Measurements from ENCODE around the gene ABI2. TPM values are rescaled to one million over a fixed set of nuclear protein-coding genes. Genes with fewer than 3 reads are reported as not detected.
"Not testable (repeated sequence)": the region's sequence is repeated elsewhere in the genome, so short reads cannot be mapped to it uniquely, and the experiment has no call there.

Gene ABI2
- total RNA-seq, 2 experiments from 2014 or later, result 30.6 to 32.3 TPM

DNA sequence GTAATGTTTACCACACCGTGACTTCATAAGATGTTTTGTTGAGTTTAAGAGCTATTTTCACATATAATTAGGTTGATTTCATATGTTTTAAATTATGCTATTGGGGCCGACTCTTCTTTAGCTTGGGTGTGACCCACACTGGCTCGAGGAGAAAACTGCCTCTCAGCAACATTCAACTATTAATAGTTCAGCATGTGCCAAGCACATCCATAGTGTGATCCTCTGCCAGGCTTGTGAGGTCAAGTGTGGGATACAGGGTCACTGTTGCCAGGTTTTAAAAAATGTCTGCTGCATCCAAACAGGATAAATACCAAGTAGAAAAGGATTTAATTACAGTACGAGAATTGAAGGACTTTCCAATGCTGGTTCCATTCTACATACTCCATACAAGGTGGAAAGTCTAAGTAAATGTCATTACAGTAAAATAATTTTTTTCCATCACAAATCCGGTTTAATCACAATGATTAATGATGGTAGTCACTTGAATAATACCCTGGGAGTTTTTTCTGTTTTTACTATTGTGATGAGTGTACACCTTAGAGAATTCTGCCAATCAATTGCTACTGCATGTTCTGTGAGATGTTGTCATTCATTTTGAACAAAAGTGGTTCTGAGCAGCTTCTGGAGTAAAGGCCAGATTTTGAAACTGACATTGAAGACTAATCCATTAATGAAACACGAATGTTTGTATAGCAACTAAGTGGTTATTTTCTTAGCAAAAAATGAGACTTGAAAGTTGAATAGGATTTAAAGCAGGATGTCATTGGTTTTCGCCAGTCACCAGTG lies 84.5 kb downstream of the ABI2 start:
- no peak overlapping the region for H3K4me3 Mint-ChIP-seq
- no peaks in the 10 kb centered on the region for H3K4me1 Mint-ChIP-seq
- no peaks in the 10 kb centered on the region for H3K27me3 Mint-ChIP-seq
- peaks cover 29% of the 10 kb centered on the region for H3K36me3 Mint-ChIP-seq (ENCODE audit: low read depth)
- POLR2A ChIA-PET, result no interaction called here
- DNase-seq, result no peak
- H3K27ac Mint-ChIP-seq, result no peak overlapping the region
- CTCF ChIA-PET, result no interaction called here
- H3K9me3 Mint-ChIP-seq, result no peaks in the 10 kb centered on the region

DNA sequence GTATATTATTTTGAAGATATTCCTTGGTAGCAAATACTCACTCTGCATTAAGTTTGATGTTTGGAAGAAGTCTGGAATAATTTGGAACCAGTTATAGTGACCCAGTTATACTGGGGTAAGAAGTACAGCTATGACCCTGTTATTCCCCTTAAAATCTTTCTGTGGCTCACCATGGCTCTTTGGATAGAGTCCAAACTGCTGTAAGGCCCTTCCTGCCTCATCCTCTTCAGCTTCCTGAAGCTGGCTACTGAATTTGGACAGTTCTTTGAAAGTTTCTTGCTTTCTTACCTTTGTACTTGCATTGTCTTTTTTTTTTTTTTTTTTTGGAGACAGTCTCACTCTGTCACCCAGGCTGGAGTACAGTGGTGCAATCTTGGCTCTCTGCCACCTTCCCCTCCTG lies 85.6 kb downstream of the ABI2 start:
- ChIA-PET POLR2A (no interaction called here), CTCF (no interaction called here)
- DNase-seq, result no peak
- Mint-ChIP-seq H3K9me3 (peaks cover 4% of the 10 kb centered on the region), H3K4me1 (no peaks in the 10 kb centered on the region), H3K4me3 (no peak overlapping the region), H3K27ac (no peak overlapping the region), H3K27me3 (no peaks in the 10 kb centered on the region), H3K36me3 (ENCODE audit: low read depth) (peaks cover 38% of the 10 kb centered on the region)

DNA sequence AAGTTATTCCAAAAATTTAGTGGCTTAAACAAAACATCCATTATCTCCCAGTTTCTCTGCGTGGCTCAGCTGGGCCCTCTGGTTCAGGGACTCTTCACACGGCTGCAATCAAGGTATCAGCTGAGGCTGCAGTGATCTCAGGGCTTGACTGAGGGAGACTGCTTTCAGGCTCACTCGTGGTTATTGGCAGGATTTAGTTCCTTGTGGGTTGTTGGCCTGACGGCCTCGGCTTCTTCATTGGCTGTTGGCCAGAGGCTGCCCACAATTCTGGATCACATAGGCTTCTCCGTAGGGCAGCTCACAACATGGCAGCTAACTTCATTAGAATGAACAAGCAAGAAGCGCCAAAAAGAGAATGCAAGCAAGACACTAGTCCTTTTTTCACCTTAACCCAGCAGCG lies 90.1 kb downstream of the ABI2 start:
- H3K27me3 Mint-ChIP-seq, result no peaks in the 10 kb centered on the region
- CTCF ChIA-PET, result no interaction called here
- H3K4me1 Mint-ChIP-seq, result no peaks in the 10 kb centered on the region
- peaks cover 4% of the 10 kb centered on the region for H3K9me3 Mint-ChIP-seq
- POLR2A ChIA-PET, result no interaction called here
- H3K36me3 Mint-ChIP-seq (ENCODE audit: low read depth), result peaks cover 38% of the 10 kb centered on the region
- no peak for DNase-seq
- no peak overlapping the region for H3K4me3 Mint-ChIP-seq
- H3K27ac Mint-ChIP-seq, result no peak overlapping the region

DNA sequence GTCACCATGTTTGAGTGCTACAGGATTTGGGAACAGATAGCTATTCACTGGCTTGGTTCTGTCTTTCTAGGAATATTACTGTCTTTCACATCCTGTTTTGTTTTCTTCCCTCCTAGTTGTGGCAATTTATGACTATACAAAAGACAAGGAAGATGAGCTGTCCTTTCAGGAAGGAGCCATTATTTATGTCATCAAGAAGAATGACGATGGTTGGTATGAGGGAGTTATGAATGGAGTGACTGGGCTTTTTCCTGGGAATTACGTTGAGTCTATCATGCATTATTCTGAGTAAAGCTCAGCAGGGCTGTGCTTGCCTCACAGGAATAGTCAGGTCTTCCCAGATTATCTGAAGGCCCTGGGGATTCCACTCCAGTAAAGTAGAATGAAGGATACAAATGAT lies 98.9 kb downstream of the ABI2 start:
- CTCF ChIA-PET, result no interaction called here
- Mint-ChIP-seq H3K4me3 (no peak overlapping the region), H3K4me1 (no peaks in the 10 kb centered on the region)

DNA sequence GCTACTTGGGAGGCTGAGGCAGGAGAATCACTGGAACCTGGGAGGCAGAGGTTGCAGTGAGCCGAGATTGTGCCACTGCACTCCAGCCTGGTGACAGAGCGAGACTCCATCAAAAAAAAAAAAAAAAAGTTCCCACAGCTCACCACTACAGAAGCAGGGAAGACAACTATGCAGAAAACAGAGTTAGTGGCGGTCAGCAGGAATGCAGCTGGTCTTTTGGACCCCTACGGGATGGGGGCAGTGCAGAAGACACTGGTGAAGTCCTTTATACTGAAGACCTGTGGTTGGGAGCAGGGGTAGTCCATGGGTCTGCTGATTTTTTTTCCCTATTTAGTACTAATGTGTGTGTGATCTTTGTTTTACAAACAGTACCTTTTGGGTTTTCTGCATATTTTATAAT lies 101.4 kb downstream of the ABI2 start:
- CTCF ChIA-PET; H3K4me1 Mint-ChIP-seq; H3K27me3 Mint-ChIP-seq; DNase-seq; H3K27ac Mint-ChIP-seq; H3K4me3 Mint-ChIP-seq; H3K36me3 Mint-ChIP-seq (ENCODE audit: low read depth); H3K9me3 Mint-ChIP-seq; POLR2A ChIA-PET: not testable (repeated sequence)

More for the DNA sequence above, 98.9 kb downstream of the ABI2 start:
- Mint-ChIP-seq H3K27me3 (no peaks in the 10 kb centered on the region), H3K27ac (no peak overlapping the region), H3K36me3 (ENCODE audit: low read depth) (peaks cover 8% of the 10 kb centered on the region), H3K9me3 (no peaks in the 10 kb centered on the region)
- POLR2A ChIA-PET, result no interaction called here
- no peak for DNase-seq

DNA sequence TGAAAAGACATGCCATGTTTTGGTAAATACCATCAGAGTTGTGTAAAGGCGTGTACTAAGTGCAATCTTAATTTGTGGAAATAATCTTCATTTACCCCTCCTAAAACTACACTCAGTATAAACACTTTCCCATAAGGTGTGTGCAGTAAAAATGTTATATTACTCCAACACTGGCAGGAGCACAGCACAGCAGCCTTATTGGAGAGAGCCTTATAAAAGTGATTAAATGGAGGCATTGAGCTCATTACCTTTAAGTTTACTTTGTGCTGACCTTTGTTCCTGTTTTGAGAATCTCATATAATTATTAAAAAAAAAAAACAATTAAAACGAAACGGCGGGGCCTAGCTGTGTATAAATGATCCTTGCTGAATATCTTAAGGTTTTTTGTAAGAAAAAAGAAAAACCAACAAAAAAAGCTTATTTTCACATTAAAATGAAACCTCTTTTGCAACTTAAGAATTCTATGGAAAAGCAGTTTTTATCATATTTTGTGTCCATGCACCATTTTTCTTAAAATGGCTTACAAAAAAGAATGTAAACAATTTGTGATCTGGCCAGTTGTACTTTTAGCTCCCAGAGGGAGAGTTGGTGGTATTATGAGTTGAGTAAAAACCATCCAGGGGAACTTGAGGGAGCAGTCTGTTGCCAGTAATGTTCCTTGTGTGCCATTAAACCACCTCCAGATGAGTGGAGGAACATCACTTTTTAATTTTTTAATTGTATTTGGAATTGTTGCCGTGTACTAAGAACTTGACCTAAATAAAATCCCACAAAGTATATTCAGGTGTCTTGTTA lies 103.4 kb downstream of the ABI2 start:
- POLR2A ChIA-PET, result no interaction called here
- Mint-ChIP-seq H3K4me1 (no peaks in the 10 kb centered on the region), H3K36me3 (ENCODE audit: low read depth) (peaks cover 6% of the 10 kb centered on the region), H3K4me3 (no peak overlapping the region), H3K27me3 (no peaks in the 10 kb centered on the region), H3K9me3 (no peaks in the 10 kb centered on the region), H3K27ac (no peak overlapping the region)
- CTCF ChIA-PET, result interaction anchor here (1.0 to 1.6 kb wide), 3 partner anchors 11 to 22 kb away, joined by 4 to 5 read pairs (median 4); no protein-coding TSS in a partner anchor
- DNase-seq, result no peak

DNA sequence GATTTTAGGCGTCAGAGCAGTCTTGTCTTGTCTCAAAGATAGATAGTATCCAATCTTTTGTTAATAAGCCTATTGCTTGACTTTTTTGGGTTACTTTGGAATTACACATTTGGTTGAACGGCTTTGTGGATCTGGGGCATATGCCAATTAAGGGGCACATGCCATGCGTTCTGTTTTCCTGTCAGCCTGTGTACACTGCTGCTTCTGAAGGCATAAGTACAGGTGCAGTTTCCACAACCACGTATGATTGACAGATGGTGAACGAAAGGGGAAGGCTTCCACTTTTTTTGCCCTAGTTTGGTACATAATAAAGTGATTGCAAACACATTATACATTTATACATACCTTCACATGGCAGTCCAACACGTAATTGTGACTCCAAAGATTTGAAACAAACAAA lies 104.6 kb downstream of the ABI2 start:
- no peaks in the 10 kb centered on the region for H3K9me3 Mint-ChIP-seq
- H3K27me3 Mint-ChIP-seq, result no peaks in the 10 kb centered on the region
- no peak overlapping the region for H3K4me3 Mint-ChIP-seq
- no peak overlapping the region for H3K27ac Mint-ChIP-seq
- CTCF ChIA-PET, result interaction anchor here (0.6 kb wide), 1 partner anchor 605 kb away, joined by 3 read pairs; no protein-coding TSS in a partner anchor
- DNase-seq, result no peak
- POLR2A ChIA-PET, result no interaction called here
- no peaks in the 10 kb centered on the region for H3K4me1 Mint-ChIP-seq
- H3K36me3 Mint-ChIP-seq (ENCODE audit: low read depth), result no peaks in the 10 kb centered on the region

DNA sequence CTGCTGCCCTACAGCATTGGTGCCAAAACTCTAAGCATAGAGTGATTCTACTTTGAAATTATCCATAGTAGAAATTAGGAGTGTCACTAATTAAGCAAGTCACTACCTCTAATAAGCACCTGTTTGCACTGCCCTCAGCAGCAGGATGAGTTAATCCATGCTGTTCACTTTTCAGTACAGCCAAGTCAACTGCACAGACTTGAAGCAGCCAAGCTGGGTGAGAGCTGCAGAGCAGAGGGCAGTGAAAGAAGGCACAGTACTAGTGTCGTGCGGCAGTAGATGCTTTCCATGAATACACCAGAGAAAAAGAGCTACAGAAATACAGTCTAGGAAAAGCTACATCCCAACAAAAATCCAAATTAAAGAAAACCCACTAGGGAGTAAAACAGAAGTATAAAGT lies 108.3 kb downstream of the ABI2 start:
- Mint-ChIP-seq H3K36me3 (ENCODE audit: low read depth) (no peaks in the 10 kb centered on the region), H3K27me3 (no peaks in the 10 kb centered on the region), H3K4me1 (no peaks in the 10 kb centered on the region), H3K9me3 (no peaks in the 10 kb centered on the region), H3K4me3 (no peak overlapping the region), H3K27ac (no peak overlapping the region)
- no peak for DNase-seq
- ChIA-PET CTCF (no interaction called here), POLR2A (no interaction called here)

DNA sequence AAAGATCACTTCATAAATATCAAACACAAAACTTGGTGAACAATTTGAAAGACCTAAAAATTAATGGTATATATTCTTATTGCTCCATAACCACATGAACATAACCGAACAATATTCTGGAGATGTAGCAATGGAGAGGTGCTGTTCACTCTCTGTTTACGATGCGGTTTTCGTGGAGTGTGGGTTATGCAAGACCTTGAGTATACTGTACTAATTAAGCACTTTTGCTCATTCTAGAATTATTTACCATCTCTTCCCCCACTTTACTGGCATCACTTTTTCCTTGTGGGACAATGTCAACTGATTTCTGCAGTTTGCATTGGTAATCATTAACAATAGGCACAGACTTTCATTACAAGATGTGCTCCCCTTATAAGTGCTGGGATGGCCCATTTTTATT lies 109.3 kb downstream of the ABI2 start:
- POLR2A ChIA-PET, result no interaction called here
- CTCF ChIA-PET, result no interaction called here
- H3K9me3 Mint-ChIP-seq, result no peaks in the 10 kb centered on the region
- H3K4me1 Mint-ChIP-seq, result no peaks in the 10 kb centered on the region
- no peaks in the 10 kb centered on the region for H3K27me3 Mint-ChIP-seq
- no peak overlapping the region for H3K27ac Mint-ChIP-seq
- no peak for DNase-seq
- no peak overlapping the region for H3K4me3 Mint-ChIP-seq
- no peaks in the 10 kb centered on the region for H3K36me3 Mint-ChIP-seq (ENCODE audit: low read depth)

DNA sequence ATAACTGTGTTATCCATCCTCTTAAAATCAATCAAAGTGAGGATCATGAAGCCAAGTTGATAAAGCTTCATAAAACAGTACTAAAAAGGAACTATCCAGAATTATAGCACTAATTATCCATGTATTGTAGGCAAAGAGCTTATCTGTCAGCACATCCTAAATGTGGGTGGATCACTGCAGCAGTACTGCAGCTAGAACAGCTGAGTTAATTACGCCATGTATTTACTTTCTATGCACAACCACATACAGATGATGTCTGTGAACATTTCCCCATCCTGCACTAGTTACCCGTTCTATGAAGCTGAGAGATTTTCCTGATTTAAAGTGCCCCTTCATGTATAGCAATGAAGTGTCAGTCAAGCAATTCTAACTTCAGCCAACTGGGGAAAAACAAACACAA lies 110.3 kb downstream of the ABI2 start:
- ChIA-PET CTCF (no interaction called here), POLR2A (no interaction called here)
- H3K27ac Mint-ChIP-seq, result no peak overlapping the region
- H3K9me3 Mint-ChIP-seq, result no peaks in the 10 kb centered on the region
- H3K36me3 Mint-ChIP-seq (ENCODE audit: low read depth), result no peaks in the 10 kb centered on the region
- H3K4me3 Mint-ChIP-seq, result no peak overlapping the region
- H3K4me1 Mint-ChIP-seq, result no peaks in the 10 kb centered on the region
- no peaks in the 10 kb centered on the region for H3K27me3 Mint-ChIP-seq
- DNase-seq, result no peak

DNA sequence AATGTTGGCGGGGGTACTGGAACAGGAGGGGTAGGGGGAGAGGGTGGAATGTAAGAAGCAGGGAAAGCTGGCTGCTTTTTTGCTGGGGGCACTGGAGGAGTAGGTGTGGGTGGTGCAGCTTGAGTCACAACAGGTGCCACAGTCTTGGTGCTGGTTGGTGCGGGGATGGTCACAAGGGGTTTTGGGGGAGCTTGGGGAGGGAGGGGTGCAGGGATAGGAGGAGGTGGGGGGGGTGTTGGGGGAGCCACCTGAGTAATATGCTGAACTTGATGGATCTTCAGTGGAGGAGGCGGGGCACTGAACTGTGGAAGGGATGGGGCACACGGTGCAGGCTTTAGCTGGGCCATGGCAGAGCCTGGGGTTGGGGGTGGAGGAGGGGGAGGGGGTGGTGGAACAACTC lies 112.5 kb downstream of the ABI2 start:
- no peak overlapping the region for H3K4me3 Mint-ChIP-seq
- no peaks in the 10 kb centered on the region for H3K36me3 Mint-ChIP-seq (ENCODE audit: low read depth)
- POLR2A ChIA-PET, result no interaction called here

DNA sequence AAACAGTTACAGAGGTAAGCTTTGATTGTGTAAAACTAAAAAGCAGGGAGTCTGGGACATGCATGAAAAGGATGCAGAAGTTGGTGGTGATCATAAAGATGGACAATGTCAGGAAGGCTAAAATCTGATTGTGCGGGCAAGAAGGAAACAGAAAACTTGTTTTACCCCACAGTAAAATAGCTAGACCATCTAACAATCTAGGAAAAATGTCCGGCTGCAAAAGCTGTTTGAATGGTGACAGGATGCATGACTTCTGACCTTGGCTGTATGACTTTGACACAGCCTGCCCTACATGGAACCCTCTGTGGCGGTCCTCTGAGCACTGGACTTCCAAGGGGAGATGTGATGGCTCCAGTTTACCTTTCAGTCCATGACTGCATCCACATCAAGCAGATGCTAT lies 113.3 kb downstream of the ABI2 start:
- Mint-ChIP-seq H3K4me1 (peaks cover 12% of the 10 kb centered on the region), H3K9me3 (no peaks in the 10 kb centered on the region), H3K27me3 (no peaks in the 10 kb centered on the region), H3K4me3 (no peak overlapping the region), H3K36me3 (ENCODE audit: low read depth) (no peaks in the 10 kb centered on the region), H3K27ac (no peak overlapping the region)
- CTCF ChIA-PET, result interaction anchor here (1.5 to 2.0 kb wide), 2 partner anchors 10 to 12 kb away, joined by 5 read pairs; no protein-coding TSS in a partner anchor
- POLR2A ChIA-PET, result no interaction called here
- DNase-seq, result no peak

More for the DNA sequence above, 112.5 kb downstream of the ABI2 start:
- Mint-ChIP-seq H3K4me1 (peaks cover 5% of the 10 kb centered on the region), H3K9me3 (no peaks in the 10 kb centered on the region), H3K27ac (no peak overlapping the region), H3K27me3 (no peaks in the 10 kb centered on the region)
- CTCF ChIA-PET, result no interaction called here
- DNase-seq, result no peak

DNA sequence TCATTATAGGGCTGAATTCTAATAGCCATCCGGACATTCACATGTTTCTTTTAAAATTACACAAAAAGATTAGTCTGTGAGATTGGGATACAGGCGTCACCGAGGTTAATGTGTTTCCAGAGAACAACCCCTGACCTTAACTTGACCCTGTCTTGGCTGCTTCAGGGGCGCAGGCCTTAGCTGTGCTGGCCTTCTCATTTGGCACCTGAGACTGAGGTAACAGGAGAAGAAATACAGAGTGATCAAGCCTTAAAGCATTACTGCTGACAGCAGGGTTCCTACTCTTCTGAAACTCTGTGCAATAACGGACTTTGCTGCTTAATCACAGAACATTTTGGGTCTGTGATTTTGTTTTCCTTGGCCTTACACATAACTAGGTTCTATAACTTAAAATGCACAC lies 114.3 kb downstream of the ABI2 start:
- H3K4me3 Mint-ChIP-seq, result no peak overlapping the region
- H3K36me3 Mint-ChIP-seq (ENCODE audit: low read depth), result no peaks in the 10 kb centered on the region
- no peak overlapping the region for H3K27ac Mint-ChIP-seq
- DNase-seq, result no peak
- H3K9me3 Mint-ChIP-seq, result no peaks in the 10 kb centered on the region
- peaks cover 14% of the 10 kb centered on the region for H3K4me1 Mint-ChIP-seq
- POLR2A ChIA-PET, result no interaction called here
- CTCF ChIA-PET, result interaction anchor here (0.5 to 2.0 kb wide), 4 partner anchors 11 to 1789 kb away, joined by 3 to 5 read pairs (median 4); no protein-coding TSS in a partner anchor
- no peaks in the 10 kb centered on the region for H3K27me3 Mint-ChIP-seq

DNA sequence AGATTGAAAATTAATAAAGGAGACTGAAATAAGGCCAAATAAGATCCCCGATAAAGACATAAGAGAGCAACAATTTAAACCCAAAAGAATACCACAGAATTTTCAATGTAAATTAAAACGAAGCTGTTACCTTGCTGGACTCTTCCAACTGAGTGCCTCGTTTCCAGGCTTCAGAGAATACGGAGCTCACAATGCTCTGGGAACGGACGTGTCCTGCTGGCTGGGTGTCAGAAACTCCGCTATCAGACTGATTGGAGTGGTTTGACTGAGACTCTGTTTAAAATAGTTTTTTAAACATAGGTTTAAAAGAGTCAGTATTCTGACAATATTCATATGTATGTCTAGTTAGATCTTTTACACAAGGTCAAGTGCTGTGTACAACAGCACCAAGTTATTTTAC lies 116.5 kb downstream of the ABI2 start:
- ChIA-PET POLR2A (no interaction called here), CTCF (interaction anchor here (1.4 kb wide), 2 partner anchors 13 to 220 kb away, joined by 3 to 4 read pairs; no protein-coding TSS in a partner anchor)
- no peaks in the 10 kb centered on the region for H3K9me3 Mint-ChIP-seq
- no peak overlapping the region for H3K4me3 Mint-ChIP-seq
- no peaks in the 10 kb centered on the region for H3K27me3 Mint-ChIP-seq
- no peak overlapping the region for H3K27ac Mint-ChIP-seq
- no peaks in the 10 kb centered on the region for H3K36me3 Mint-ChIP-seq (ENCODE audit: low read depth)
- peaks cover 18% of the 10 kb centered on the region for H3K4me1 Mint-ChIP-seq
- DNase-seq, result no peak
